Central memory CD4-positive, alpha-beta T cell (primary cell): ENCODE results near the gene DENND4A.
A peak's percentile ranks its signal among the peaks of the same experiment; 100 is the strongest.
"Not testable (repeated sequence)": the region's sequence is repeated elsewhere in the genome, so short reads cannot be mapped to it uniquely, and the experiment has no call there.

Experiments used
- DNase-seq: peaks from one replicate; pipeline ENCODE4 v3.0.0; 2022

The DENND4A gene

GRCh38 chr15:65818927-65819562, 27.0 kb upstream of the DENND4A start:
- DNase-seq: peak; percentile 90

- no peak for DNase-seq
These were observed 24.3 kb upstream of the DENND4A start for GRCh38 chr15:65816441-65816840.

GRCh38 chr15:65816008-65816407, 23.9 kb upstream of the DENND4A start:
- DNase-seq: not testable (repeated sequence)

- DNase-seq: not testable (repeated sequence)
These were observed 22.2 kb upstream of the DENND4A start for GRCh38 chr15:65814271-65814670.

DNA sequence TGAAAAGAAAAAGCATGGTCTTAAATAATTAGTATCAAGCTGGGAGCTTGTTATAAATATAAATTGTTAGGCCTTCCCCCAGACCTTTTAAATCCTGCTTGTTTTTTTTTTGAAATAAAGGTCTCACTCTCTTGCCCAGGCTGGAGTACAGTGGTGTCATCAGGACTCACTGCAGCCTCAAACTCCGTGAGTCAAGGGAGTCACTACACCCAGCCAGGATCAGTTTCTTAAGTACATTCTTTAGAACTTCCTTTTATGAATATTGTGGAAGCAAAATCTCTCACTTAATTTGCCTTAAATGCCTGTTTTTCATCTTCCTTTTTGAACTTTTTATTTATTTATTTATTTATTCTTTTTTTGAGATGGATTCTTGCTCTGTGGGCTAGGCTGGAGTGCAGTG, 20.8 kb upstream of the DENND4A start:
- DNase-seq: no peak

- no peak for DNase-seq
These were observed 20.4 kb upstream of the DENND4A start for GRCh38 chr15:65812467-65812866.

DNA sequence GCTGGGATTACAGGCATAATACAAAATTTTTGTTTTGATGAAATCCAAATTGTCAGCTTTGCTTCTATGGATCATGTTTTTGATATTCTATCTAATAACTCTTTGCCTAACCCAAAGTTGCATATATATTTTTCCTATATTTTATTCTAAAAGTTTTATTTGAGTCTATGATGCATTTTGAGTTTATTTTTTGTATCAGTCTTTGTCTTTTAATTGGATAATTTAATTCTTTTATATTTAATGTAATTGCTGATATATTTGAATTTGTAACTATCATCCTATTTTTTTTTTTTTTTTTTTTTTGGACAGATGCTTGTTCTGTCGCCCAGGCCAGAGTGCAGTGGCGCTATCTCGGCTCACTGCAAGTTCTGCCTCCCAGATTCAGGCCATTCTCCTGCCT, 19.7 kb upstream of the DENND4A start:
- DNase-seq: no peak

DNA sequence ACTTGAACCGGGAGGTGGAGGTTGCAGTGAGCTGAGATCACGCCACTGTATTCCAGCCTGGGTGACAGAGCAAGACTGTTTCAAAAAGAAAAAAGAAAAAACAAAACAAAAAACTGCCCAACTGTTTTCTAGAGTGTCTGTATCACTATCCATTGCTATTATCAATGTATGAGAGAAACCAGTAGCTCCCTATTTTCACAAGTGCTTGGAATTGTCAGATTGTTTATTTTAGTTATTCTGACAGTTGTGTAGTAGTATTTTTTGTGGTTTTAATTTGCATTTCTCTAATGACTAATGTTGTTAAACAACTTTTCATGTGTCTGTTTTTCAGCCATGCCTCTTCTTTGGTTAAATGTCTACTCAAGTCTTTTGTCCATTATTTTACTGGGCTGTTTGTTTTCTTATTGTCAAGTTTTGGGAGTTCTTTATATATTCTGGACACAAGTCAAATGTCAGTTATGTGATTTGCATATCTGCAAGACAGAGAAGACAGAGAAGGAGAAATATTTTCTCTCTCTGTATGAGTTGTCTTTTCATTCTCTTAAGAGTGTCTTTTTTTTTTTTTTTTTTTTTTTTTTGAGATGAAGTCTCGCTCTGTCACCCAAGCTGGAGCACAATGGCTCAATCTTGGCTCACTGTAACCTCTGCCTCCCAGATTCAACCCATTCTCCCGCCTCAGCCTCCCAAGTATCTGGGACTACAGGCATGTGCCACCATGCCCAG, 19.1 kb upstream of the DENND4A start:
- DNase-seq: not testable (repeated sequence)

DNA sequence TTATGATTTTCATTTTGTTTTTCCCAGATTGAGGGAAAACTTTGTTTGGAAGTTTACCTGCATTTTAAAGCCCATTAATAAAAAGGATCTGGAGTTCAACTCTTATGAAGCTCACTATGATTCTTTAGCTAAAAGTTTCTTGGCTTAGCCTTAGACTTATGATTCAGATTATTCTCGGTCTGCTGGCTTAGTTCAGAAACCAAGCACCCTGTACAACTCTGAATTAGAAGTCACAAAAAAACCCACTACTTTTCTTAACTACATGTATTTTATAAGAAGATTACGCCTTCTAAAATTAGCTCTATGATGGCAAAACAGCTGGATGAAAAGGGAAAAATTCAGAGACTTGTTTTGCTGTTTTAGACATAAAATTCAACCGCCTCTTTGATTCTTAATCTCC, 14.3 kb upstream of the DENND4A start:
- no peak for DNase-seq

DNA sequence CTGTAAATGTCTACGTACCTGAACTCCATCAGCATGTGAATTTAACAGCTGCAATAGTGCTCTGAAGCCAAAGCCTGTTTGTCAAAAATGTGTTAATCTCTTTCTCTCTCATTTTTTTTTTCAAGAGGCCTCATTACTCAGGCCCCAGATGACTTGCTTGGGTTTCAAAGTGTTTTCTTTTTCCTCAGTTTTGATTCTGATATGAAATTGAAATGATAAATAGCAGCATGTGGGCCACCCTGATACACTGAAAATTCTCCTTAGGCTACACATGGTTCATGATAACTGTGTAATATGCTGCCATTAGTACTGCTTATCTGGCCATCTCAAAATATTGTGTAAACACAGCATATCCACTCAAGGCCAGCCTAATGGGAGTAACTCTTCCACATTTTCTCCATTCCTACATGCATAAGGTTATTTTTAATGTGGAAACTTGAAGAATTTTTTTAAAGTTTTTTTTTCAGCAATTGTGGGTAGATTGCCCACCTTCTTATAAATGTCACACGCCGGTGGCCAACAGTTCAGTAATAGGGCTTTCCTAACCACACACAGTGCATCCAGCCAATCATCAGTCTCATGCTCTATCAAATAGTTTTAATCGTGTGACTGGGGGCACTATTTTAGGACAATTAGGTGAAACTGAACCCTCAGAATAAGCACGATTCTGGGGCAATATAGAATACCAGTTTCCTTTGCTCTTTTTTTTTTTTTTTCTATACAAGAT, 13.1 kb upstream of the DENND4A start:
- DNase-seq: no peak

DNA sequence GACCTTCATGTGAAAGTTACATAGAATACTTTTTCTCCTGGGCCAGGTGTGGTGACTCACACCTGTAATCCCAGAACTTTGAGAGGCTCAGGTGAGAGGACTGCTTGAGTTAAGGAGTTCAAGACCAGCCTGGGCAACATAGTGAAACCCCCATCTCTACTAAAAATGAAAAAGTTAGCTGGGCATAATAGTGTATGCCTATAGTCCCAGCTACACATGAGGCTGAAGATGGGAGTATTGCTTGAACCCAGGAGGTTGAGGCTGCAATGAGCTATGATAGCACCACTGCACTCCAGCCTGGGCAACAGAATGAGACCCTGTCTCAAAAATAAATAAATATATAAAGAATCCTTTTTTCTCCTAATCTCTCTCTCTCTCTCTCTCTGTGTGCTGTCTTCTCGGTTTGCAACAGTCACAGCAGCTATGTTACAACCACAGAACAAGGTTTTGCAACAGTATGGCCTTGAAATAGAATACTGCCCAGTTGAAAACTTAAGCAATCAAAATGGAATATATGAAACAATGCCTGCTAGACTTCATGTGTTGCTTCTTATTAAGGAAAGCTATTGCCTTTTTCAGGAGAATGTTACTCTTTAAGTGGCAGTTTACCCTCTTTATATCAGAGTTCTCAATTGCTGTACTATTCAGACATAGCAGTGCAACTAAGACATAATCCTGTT, 12.3 kb upstream of the DENND4A start:
- DNase-seq: no peak

DNA sequence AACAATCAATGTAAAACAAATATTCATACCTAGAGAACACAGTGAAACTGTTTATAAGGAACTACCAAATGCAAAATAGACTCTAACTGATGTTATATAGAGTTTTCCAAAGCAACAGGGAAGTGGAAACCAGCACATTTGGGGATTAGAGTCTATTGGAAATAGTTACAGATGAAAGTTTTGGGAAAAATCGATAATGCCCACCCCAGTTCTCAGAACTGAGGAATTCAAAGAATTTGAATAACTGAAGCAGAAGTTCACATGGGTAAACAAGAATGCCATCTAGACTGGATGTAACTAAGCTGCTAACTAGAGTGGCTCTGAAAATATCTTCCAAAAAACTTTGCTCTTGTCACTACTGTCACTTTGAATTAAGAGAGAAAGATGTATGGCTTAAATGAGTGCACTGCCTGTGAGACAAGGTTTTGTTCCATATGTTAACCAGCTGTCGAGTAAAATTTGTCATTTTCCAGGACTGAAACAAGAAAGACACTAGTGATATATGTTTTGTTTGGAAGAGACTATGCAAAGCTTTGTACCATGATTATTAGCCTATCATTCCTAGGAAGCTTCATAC, 9.2 kb upstream of the DENND4A start:
- DNase-seq: no peak

GRCh38 chr15:65796610-65797078, 4.6 kb upstream of the DENND4A start:
- DNase-seq: no peak

DNA sequence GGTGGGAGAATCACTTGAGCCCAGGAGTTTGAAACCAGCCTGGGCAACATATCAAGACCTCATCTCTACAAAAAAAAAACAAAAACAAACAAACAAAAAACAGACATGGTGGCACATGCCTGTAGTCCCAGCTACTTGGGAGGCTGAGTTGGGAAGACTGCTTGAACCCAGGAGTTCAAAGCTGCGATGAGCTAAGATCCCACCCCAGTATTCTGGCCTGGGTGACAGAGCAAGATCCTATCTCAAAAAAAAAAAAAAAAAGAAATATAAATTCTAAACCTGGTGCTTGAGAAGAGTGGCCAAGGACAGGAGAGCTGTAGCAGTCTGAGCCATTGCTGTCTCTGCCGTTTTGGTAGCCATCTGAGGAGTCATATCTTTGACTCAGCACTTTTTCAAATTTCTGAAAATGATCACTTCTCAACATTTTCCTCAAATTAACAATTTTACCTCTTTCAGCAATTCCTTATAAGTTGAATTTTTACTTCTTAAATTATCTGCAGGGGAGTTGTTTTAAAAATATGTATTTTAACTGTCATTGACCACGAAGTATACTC, 3.6 kb upstream of the DENND4A start:
- DNase-seq: no peak

GRCh38 chr15:65793818-65794104, 1.7 kb upstream of the DENND4A start:
- DNase-seq: no peak

DNA sequence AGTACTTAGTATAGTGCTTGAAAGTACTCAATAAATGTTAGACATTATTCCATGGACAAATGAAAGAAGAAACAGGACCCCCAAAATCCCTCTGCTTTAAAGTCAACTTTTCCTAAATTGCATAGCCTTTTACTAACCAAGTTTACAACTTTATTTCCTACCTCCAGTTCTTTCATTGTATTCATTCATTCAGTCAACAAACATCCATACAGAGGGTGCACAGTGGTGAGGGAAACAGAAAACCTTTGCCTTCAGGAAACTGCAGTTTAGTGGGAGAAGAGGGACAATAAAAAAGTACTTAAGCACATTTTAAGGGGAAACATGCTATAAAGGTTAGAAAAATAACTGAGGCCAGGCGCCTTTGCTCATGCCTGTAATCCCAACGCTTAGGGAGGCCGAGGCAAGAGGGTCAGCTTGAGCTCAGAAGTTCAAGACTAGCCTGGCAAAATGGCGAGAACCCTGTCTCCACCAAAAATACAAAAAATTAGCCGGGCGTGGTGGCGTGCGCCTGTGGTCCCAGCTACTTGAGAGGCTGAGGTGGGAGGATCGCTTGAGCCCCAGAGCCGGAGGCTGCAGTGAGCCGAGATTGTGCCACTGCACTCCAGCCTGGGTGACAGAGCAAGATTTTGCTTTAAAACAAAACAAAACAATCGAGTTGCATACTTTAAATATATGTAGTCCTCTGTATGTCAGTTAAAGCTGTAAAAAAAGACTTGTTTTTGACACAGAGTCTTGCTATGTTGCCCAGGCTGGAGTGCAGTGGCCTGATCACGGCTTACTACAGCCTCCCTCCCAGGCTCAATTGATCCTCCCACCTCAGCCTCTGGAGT, 1.1 kb upstream of the DENND4A start:
- no peak for DNase-seq

DNA sequence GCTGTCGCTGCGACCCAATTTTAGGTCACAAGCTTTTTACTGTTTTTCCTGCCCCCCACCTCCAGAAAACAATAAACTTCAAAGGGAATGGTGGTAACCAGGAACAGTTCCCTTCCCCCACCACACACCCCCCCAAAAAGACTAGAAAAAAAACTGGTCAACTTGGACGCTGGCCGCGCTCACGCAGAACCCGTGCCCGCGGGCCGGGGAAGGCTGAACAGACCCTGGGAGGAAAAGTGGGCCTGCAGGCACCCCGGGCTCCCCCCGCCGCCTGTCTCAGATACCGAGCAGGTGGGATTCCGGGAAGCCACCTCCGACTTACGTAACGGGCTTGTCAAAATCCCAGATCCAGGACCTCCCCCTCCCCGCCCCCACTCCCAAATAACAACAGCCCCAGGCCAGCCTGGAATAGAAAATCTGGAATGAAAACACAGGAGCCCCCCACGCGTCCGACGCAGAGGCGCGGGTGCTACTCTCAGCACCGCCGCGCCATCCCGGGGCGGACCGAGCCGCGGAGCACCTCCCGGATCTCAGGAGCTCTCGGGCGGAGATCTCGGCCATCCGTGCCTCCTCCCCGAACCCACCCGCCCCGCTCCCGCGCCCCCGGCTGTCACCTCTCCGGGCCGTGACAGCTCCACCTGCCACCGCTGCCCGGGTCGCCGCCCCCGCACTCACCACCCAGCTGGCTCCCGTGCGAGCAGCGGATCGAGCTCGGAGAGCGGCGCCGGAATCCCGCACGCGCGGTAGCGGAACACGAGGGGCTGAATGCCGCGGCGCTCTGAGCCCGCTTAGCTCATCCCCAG, 557 bp downstream of the DENND4A start:
- DNase-seq: peak; percentile 43

GRCh38 chr15:65790694-65791334, 1.3 kb downstream of the DENND4A start:
- DNase-seq: no peak

- no peak for DNase-seq
These were observed 2.2 kb downstream of the DENND4A start for GRCh38 chr15:65789759-65790425.

DNA sequence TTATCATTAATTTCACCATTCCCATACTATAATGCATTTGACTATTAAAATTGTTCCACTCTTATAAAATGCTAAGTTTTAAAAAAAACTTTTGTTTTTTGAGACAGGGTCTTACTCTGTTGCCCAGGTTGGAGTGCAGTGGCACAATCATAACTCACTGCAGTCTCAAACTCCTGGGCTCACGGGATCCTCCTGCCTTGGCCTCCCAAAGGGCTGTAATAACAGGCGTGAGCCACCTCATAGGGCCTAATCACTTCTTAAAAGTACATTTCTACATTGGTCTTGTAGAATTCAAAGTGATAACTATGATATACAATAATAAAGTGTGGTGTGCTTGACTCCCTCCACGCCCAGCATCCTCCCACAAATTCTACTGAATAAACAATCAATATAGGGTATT, 3.0 kb downstream of the DENND4A start:
- no peak for DNase-seq
